ENCODE results near the gene DOCK8.
A peak's percentile ranks its signal among the peaks of the same experiment; 100 is the strongest.
"Not testable (repeated sequence)": the region's sequence is repeated elsewhere in the genome, so short reads cannot be mapped to it uniquely, and the experiment has no call there.

DOCK8 gene

GRCh38 chr9:373759-374206 is 159.1 kb downstream of the DOCK8 start:
- no peak for DNase-seq

DNA sequence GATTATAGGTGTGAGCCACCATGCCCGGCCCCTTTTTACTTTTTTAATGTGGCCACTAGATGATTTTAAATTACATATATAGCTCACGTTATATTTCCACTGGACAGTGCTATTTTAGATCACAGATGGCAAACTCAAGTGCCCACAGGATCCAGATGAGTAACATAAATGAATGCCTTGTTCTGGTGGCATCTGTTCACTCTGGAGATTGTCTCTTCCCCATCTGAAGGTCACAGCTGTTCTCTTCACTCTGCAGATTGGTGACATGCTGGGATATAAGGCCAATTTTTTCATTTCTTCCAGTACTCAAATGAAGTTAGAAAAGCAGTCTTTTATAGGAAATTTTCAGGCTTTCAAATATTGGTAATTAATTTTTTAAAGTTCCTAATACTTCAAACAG is 160.1 kb downstream of the DOCK8 start:
- no peak for DNase-seq

DNA sequence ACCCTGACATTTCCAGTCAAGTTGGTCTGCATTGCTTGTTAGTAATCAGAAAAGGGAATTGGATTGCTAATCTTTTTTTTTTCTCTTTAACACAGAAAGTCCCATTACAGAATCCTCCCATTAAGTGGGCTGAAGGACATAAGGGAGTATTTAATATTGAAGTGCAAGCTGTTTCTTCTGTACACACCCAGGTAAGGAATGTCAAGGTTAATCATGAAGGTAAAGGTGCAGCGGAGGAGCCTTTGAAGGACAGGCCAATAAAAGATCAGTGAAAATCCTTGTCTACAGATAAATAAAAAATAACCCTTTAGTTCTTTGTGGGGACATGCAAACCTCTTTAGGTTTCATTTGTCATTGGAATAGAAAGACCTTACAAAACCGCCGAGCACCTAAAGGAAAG is 161.4 kb downstream of the DOCK8 start:
- DNase-seq = no peak

DNA sequence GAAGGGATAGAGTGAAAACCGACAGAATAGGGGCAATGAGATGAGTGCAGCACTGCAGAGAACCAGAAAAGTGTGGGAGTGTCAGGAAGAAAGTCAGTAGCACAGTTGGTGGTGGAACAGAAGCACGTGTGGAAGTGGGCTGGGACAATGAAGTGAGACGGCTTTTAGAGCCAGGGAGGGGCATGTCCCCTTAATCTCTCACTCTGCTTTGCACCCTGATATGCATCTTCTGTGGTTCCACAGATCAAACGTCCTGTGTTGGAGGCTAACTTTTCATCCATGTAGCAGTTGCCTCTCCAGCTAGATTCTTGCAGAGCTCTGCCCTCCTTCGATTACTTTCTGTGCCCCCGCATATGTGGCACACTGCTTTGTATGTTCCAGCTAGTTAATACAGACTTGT is 163.6 kb downstream of the DOCK8 start:
- no peak for DNase-seq

GRCh38 chr9:382383-382782 is 167.7 kb downstream of the DOCK8 start:
- DNase-seq = no peak

DNA sequence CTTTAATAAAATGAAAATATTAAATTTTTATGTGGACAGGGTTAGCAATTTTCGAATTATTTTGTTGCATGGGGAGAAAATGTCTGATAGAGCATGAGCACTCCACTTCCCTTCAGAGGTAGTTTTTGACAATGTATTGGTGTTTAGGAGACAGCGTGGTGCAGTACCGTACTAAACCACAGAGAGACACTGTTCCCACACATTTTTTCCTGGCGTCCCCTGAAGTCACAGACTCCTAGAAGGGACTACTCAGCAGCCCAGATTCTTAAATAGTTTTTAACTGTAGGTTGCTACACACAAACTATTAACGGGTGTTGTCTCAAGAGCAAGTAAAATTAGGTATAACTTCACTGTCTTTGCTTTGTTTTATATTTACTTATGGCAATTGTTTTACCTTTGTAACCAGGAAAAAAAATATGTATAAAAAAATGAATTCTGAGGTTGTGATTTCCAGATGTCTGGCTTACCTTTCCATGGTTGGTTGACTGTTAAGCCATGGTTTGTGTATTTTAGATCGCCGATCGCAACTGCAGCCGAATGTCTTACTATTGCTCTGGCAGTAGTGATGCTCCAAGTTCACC is 171.2 kb downstream of the DOCK8 start:
- peak; percentile 16 for DNase-seq

GRCh38 chr9:389159-389558 is 174.5 kb downstream of the DOCK8 start:
- no peak for DNase-seq

GRCh38 chr9:389758-390157 is 175.1 kb downstream of the DOCK8 start:
- no peak for DNase-seq

DNA sequence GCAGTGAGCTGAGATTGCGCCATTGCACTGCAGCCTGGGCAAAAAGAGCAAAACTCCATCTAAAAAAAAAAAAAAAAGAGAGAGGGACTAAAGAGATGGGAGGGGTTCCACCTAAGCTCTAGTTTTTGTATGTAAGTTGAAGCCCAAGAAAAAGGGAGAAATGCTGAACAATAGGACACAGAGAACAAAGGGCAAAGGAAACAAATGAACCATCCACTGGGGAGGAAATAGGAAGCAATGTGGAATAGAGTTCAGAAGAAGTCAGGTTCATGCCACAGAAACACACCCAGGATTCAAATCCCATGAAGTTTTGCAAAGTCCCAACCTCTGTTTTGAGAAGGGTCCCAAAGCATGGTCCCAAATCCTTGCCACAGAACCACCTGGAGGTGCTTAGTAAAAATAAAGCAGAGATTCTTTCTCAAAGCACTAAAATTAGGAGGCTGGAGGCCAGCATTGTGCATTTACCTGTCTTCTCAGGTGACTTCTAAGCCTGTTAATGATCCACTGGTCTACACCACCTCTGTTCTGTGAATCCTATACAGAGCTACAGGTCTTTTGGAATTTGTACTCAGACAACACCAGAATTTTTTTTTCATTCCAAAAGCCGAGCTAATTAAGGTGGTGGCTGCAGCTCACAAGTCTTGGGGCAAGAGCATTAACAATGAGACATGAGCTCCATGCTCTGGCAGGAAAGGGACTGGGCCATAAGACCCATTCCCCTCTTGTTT is 177.6 kb downstream of the DOCK8 start:
- no peak for DNase-seq

GRCh38 chr9:394347-395052 is 179.8 kb downstream of the DOCK8 start:
- DNase-seq = no peak

GRCh38 chr9:396396-396795 is 181.7 kb downstream of the DOCK8 start:
- DNase-seq = no peak

DNA sequence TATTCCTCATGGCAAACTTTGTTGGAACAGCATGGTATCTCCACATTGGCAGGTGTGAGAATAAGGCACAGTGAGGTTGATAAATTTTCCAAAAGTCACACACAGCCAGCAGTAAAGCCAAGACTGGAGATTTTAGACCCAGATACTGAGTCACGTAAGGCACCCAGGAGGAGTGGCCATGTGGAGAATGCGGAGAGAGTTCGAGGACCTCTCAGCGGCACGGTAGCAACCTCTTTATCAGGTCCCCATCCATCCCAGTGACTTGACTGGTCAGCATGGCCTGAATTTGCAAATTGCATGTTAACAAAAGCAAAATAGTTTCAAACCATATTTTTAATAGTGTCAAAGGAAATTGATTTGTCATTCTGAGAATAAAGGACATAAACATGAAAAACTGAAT is 183.4 kb downstream of the DOCK8 start:
- DNase-seq = no peak

- no peak for DNase-seq
Observed at GRCh38 chr9:401223-401622, 186.6 kb downstream of the DOCK8 start.

- no peak for DNase-seq
Observed at GRCh38 chr9:404234-404633, 189.6 kb downstream of the DOCK8 start.

DNA sequence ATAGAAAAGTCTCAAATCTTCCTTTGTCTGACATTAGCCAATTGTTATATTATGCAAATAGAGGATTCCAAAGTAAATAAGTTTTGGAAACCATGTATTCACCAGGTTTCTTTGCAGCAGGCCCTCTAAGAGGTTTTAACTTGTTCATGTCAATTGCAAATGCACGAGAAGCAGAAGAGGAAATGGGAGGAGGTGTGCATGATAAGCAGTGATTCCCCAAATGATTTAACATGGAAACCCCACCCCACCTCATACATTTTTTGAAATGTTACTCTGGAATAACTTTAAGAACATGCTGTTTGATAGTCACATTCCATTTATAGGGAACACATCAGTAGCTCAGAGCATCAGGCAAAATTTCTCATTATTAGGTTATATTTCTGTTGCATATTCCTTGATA is 190.7 kb downstream of the DOCK8 start:
- DNase-seq = no peak

- no peak for DNase-seq
Observed at GRCh38 chr9:406886-407654, 192.4 kb downstream of the DOCK8 start.

GRCh38 chr9:409655-410054 is 195.0 kb downstream of the DOCK8 start:
- DNase-seq = not testable (repeated sequence)

DNA sequence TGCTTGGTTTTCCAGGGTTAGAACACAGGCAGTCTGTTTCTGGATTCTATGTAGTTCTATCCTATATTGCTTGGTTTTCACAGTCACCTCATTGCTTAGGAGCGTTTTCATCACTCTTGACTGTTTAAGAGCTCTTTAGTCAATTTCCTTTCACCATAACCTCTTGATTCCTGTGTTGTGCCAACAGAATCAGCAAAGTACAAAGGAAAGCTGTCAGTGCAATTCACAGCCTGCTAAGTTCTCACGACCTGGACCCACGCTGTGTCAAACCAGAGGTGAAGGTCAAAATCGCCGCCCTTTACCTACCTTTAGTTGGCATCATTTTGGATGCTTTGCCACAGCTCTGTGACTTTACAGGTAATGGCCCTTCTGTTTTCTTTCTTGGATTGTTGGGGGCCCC is 199.9 kb downstream of the DOCK8 start:
- no peak for DNase-seq

GRCh38 chr9:419571-420171 is 205.0 kb downstream of the DOCK8 start:
- no peak for DNase-seq

DNA sequence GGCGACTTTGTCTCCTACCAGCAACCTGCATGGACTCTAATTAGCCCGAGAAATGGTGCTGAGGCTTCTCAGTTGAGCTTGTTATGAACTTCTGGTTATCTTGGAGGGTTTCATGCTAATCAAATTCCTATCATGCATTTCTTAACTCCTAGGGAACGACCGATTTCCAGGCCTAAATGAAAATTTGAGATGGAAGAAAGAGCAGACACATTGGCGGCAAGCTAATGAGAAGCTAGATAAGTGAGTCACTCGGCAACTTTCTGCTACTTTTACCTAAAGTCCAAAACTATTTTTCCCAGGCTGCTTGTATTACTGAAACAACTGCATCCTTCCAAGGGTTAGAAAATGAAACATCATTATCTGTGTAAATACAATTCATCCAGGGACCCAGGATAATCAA is 207.2 kb downstream of the DOCK8 start:
- DNase-seq = no peak

DNA sequence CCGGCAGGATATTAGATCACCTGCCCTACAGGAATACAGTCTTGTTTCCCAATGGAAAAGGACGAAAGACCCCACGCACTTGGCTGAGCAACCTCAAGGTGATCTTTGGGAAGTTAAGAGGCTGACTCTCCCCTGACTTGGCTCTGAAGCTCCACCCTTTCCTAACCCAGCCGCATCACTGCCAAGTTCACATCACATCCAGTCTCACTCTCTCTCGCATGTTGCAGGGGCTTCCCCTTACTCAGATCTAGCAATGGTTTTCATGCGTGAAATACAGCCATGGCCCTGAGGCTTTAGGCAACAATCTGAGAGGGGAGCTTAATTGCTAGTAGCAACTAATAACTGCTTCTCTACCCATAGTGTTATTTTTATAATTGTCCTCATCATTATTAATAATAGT is 211.6 kb downstream of the DOCK8 start:
- no peak for DNase-seq

- DNase-seq = no peak
Observed at GRCh38 chr9:426976-427375, 212.3 kb downstream of the DOCK8 start.

GRCh38 chr9:431701-432100 is 217.0 kb downstream of the DOCK8 start:
- DNase-seq = no peak

Measured in CD4-positive, alpha-beta T cell treated with Interleukin-12 subunit alpha and Interleukin-12 subunit beta, for 1 hour (primary cell).